Chondrocyte (in vitro differentiated cells): Measurements from ENCODE around the gene OCA2. TPM values are rescaled to one million over a fixed set of nuclear protein-coding genes. Genes with fewer than 3 reads are reported as not detected.
A peak's percentile ranks its signal among the peaks of the same experiment; 100 is the strongest.

Source experiments
- DNase-seq: peaks from one replicate; pipeline ENCODE4 v3.0.0; 2021; ENCODE audit warnings: mixed read lengths, low spot score
- H3K27ac Mint-ChIP-seq: one replicate; pipeline ENCODE4 v1.8.0; 2021; ENCODE audit warnings: mild to moderate bottlenecking, moderate library complexity, mixed read lengths; ENCODE audit not compliant: unreplicated experiment
- H3K27me3 Mint-ChIP-seq: 2 replicates; pipeline ENCODE4 v1.8.0; 2021; ENCODE audit warnings: low read depth, mixed read lengths
- H3K36me3 Mint-ChIP-seq: 2 replicates; pipeline ENCODE4 v1.8.0; 2021; ENCODE audit warnings: low read depth, mixed read lengths
- H3K4me1 Mint-ChIP-seq: 2 replicates; pipeline ENCODE4 v1.8.0; 2021; ENCODE audit warnings: low read depth, mild to moderate bottlenecking, mixed read lengths
- H3K4me3 Mint-ChIP-seq: one replicate; pipeline ENCODE4 v1.8.0; 2021; ENCODE audit warnings: mild to moderate bottlenecking, moderate library complexity, mixed read lengths; ENCODE audit not compliant: unreplicated experiment
- H3K9me3 Mint-ChIP-seq: 2 replicates; pipeline ENCODE4 v1.8.0; 2021; ENCODE audit warnings: low read depth, mixed read lengths
- CTCF ChIP-seq: fragments of 200-600 bp; sonication (generic); IDR thresholded peaks from 2 replicates; pipeline ENCODE4 v1.5.0; 2021; ENCODE audit warnings: antibody characterized with exemption, mild to moderate bottlenecking, moderate library complexity
- total RNA-seq: library from RNA; stranded (reverse); gene quantifications from 3 replicates; pipeline ENCODE4 v1.2.1, GENCODE V29; 2021

The OCA2 gene
- total RNA-seq, 1 donor from 2014 or later: 0.75 TPM

- Mint-ChIP-seq H3K4me1 (peaks cover 9% of the 10 kb centered on the region), H3K27ac (no peak overlapping the region), H3K9me3 (peaks cover 4% of the 10 kb centered on the region), H3K27me3 (no peaks in the 10 kb centered on the region), H3K4me3 (no peak overlapping the region), H3K36me3 (peaks cover 2% of the 10 kb centered on the region)
- no peak for TF ChIP-seq CTCF
- no peak for DNase-seq
Observed at GRCh38 chr15:27821273-27821672, 277.8 kb downstream of the OCA2 start.

- Mint-ChIP-seq H3K27me3 (no peaks in the 10 kb centered on the region), H3K4me3 (no peak overlapping the region), H3K27ac (no peak overlapping the region), H3K9me3 (peaks cover 4% of the 10 kb centered on the region), H3K4me1 (peaks cover 9% of the 10 kb centered on the region), H3K36me3 (peaks cover 2% of the 10 kb centered on the region)
- DNase-seq: no peak
- no peak for TF ChIP-seq CTCF
Observed at GRCh38 chr15:27820722-27821121, 278.4 kb downstream of the OCA2 start.

- Mint-ChIP-seq H3K36me3 (peaks cover 2% of the 10 kb centered on the region), H3K27ac (peak overlapping the region; percentile 79), H3K9me3 (peaks cover 4% of the 10 kb centered on the region), H3K4me1 (peaks cover 9% of the 10 kb centered on the region), H3K4me3 (no peak overlapping the region), H3K27me3 (no peaks in the 10 kb centered on the region)
- no peak for DNase-seq
- no peak for TF ChIP-seq CTCF
Observed at GRCh38 chr15:27820232-27820631, 278.9 kb downstream of the OCA2 start.

- no peaks in the 10 kb centered on the region for H3K27me3 Mint-ChIP-seq
- TF ChIP-seq CTCF: no peak
- H3K9me3 Mint-ChIP-seq: peaks cover 4% of the 10 kb centered on the region
- peaks cover 9% of the 10 kb centered on the region for H3K4me1 Mint-ChIP-seq
- H3K27ac Mint-ChIP-seq: no peak overlapping the region
- no peak overlapping the region for H3K4me3 Mint-ChIP-seq
- no peak for DNase-seq
- peaks cover 2% of the 10 kb centered on the region for H3K36me3 Mint-ChIP-seq
Observed at GRCh38 chr15:27817258-27817657, 281.9 kb downstream of the OCA2 start.

GRCh38 chr15:27816790-27817189, 282.3 kb downstream of the OCA2 start:
- Mint-ChIP-seq H3K27ac (no peak overlapping the region), H3K36me3 (peaks cover 2% of the 10 kb centered on the region)

More at GRCh38 chr15:27816790-27817189, 282.3 kb downstream of the OCA2 start:
- peaks cover 4% of the 10 kb centered on the region for H3K9me3 Mint-ChIP-seq
- H3K4me3 Mint-ChIP-seq: no peak overlapping the region
- no peak for DNase-seq
- peaks cover 9% of the 10 kb centered on the region for H3K4me1 Mint-ChIP-seq
- no peak for TF ChIP-seq CTCF
- no peaks in the 10 kb centered on the region for H3K27me3 Mint-ChIP-seq
